Mammary epithelial cell (primary cell): Measurements from ENCODE around the gene BEGAIN.

Experiments used
- EZH2 ChIP-seq: IDR thresholded peaks from 2 replicates; pipeline ENCODE4 v1.6.1; 2012; ENCODE audit warnings: low read length, inconsistent platforms, borderline replicate concordance
- TF ChIP-seq, protein P1 (sequence below), 2 donors: IDR thresholded peaks in 1 of 2; conservative IDR thresholded peaks in 1 of 2; 2 replicates each; pipeline ENCODE4 v1.5.1; 2011 to 2012; ENCODE audit warnings: inconsistent platforms in 2 of 2, low read length in 2 of 2, mild to moderate bottlenecking in 2 of 2, control low read depth in 1 of 2, low read depth in 1 of 2; ENCODE audit not compliant: insufficient read depth in 1 of 2; ENCODE audit errors: extremely low read depth in 1 of 2

DNA sequence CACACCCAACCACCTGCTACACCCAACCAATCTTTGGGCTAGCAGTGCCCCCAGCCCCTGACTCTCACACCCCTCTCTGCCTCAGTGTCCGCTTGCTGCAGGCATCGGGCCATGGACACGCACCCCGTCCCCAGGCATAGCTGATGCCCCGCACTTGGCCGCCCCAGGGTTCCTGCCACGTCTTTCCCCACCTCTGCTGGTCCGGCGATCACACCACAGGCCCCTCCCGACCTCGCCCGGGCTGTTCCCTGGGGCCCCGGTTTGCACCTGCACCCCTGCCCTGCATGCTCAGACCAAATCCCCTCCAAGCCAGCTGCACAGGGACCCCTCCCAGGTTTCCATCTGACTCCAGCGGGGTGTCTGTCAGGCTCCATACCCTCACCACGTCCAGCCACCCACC, 38.3 kb downstream of the BEGAIN start:
- TF ChIP-seq EZH2: no peak
- TF ChIP-seq, protein P1, sequence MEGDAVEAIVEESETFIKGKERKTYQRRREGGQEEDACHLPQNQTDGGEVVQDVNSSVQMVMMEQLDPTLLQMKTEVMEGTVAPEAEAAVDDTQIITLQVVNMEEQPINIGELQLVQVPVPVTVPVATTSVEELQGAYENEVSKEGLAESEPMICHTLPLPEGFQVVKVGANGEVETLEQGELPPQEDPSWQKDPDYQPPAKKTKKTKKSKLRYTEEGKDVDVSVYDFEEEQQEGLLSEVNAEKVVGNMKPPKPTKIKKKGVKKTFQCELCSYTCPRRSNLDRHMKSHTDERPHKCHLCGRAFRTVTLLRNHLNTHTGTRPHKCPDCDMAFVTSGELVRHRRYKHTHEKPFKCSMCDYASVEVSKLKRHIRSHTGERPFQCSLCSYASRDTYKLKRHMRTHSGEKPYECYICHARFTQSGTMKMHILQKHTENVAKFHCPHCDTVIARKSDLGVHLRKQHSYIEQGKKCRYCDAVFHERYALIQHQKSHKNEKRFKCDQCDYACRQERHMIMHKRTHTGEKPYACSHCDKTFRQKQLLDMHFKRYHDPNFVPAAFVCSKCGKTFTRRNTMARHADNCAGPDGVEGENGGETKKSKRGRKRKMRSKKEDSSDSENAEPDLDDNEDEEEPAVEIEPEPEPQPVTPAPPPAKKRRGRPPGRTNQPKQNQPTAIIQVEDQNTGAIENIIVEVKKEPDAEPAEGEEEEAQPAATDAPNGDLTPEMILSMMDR (conservative IDR thresholded peaks at IDR 0.05 in 1 of 2, IDR thresholded peaks at IDR 0.05 in 1 of 2; ENCODE audit: extremely low read depth in 1 of 2, insufficient read depth in 1 of 2, low read depth in 1 of 2, low read length in 2 of 2): no peak
